HepG2 (cell line): Measurements from ENCODE around the gene RTEL1. TPM values are rescaled to one million over a fixed set of nuclear protein-coding genes. Genes with fewer than 3 reads are reported as not detected.

Source experiments
- ASH2L ChIP-seq: fragments of 300-600, 200-600 bp; sonication (generic); IDR thresholded peaks from 2 replicates; pipeline ENCODE4 v1.7.0; 2017; ENCODE audit warnings: low read depth, mild to moderate bottlenecking, moderate library complexity, mixed read lengths, low read length; ENCODE audit not compliant: insufficient read length
- CEBPB ChIP-seq: IDR thresholded peaks from 2 replicates; pipeline ENCODE4 v1.6.1; 2011; ENCODE audit warnings: low read depth, low read length, improper control_type of control experiment, borderline replicate concordance
- FOSL1 ChIP-seq: sonication (generic); formaldehyde crosslinking; IDR thresholded peaks from 2 replicates; pipeline ENCODE4 v1.9.0; 2021; ENCODE audit warnings: missing genetic modification reagents, borderline replicate concordance
- NFE2 ChIP-seq: sonication (generic); formaldehyde crosslinking; IDR thresholded peaks from 2 replicates; pipeline ENCODE4 v1.4.0; 2020; ENCODE audit warnings: missing genetic modification reagents
- NFYB ChIP-seq: sonication (generic); formaldehyde crosslinking; IDR thresholded peaks from 2 replicates; pipeline ENCODE4 v1.4.0; 2020; ENCODE audit warnings: missing genetic modification reagents
- POLR2G ChIP-seq: fragments of 200-400 bp; formaldehyde crosslinking; IDR thresholded peaks from 2 replicates; pipeline ENCODE4 v1.6.1; 2018; ENCODE audit warnings: mild to moderate bottlenecking, low read depth, low read length, moderate library complexity
- RXRA ChIP-seq: sonication (generic); formaldehyde crosslinking; IDR thresholded peaks from 2 replicates; pipeline ENCODE4 v1.5.1; 2020; ENCODE audit warnings: missing genetic modification reagents
- SALL2 ChIP-seq: sonication (generic); formaldehyde crosslinking; IDR thresholded peaks from 2 replicates; pipeline ENCODE4 v1.8.1; 2023; ENCODE audit warnings: mild to moderate bottlenecking, missing genetic modification reagents, inconsistent platforms
- SP140L ChIP-seq: sonication (generic); formaldehyde crosslinking; IDR thresholded peaks from 2 replicates; pipeline ENCODE4 v1.4.0; 2020; ENCODE audit warnings: missing genetic modification reagents, borderline replicate concordance
- STAT5B ChIP-seq: sonication (generic); formaldehyde crosslinking; IDR thresholded peaks from 2 replicates; pipeline ENCODE4 v1.4.0; 2020; ENCODE audit warnings: missing genetic modification reagents
- SYNCRIP ChIP-seq: fragments of 200-400 bp; formaldehyde crosslinking; IDR thresholded peaks from 2 replicates; pipeline ENCODE4 v1.6.1; 2018; ENCODE audit warnings: mild to moderate bottlenecking, low read depth, low read length; ENCODE audit not compliant: insufficient read depth
- TBL1XR1 ChIP-seq: fragments of 150-350 bp; IDR thresholded peaks from 2 replicates; pipeline ENCODE4 v1.6.1; 2014; ENCODE audit warnings: borderline replicate concordance, low read length; ENCODE audit not compliant: partially characterized antibody
- ZBTB46 ChIP-seq: sonication (generic); formaldehyde crosslinking; IDR thresholded peaks from 2 replicates; pipeline ENCODE4 v1.4.0; 2020; ENCODE audit warnings: mild to moderate bottlenecking, missing genetic modification reagents, borderline replicate concordance
- ZNF484 ChIP-seq: sonication (generic); formaldehyde crosslinking; IDR thresholded peaks from 2 replicates; pipeline ENCODE4 v1.5.1; 2020; ENCODE audit warnings: mild to moderate bottlenecking, low read depth, missing genetic modification reagents, borderline replicate concordance
- ZNF558 ChIP-seq: sonication (generic); formaldehyde crosslinking; IDR thresholded peaks from 2 replicates; pipeline ENCODE4 v1.9.0; 2022; ENCODE audit warnings: mild to moderate bottlenecking, missing genetic modification reagents, borderline replicate concordance
- ZNF616 ChIP-seq: sonication (generic); formaldehyde crosslinking; IDR thresholded peaks from 2 replicates; pipeline ENCODE4 v1.5.0; 2020; ENCODE audit warnings: low read depth, mild to moderate bottlenecking, missing genetic modification reagents
- ZNF619 ChIP-seq: sonication (generic); formaldehyde crosslinking; IDR thresholded peaks from 2 replicates; pipeline ENCODE4 v1.4.0; 2020; ENCODE audit warnings: mild to moderate bottlenecking, missing genetic modification reagents
- polyA plus RNA-seq, 8 experiments: library from polyadenylated mRNA; depleted of rRNA in 3 of 8; stranded (reverse) in 7 of 8; unstranded in 1 of 8; fragments of >200 nt; fragmentation: Illumina TruSeq in 4 of 8; extraction: Trizol in 4 of 8; gene quantifications; 2 replicates each; pipeline versions ENCODE4 v1.2.1 to v1.2.3, GENCODE V29; 2011 to 2016; ENCODE audit warnings: low read depth in 4 of 8, missing spikeins in 1 of 8, mixed read lengths in 1 of 8; ENCODE audit not compliant: insufficient read depth in 1 of 8
- total RNA-seq, 5 experiments: library from RNA; depleted of rRNA; stranded (reverse); fragments of >200 nt; fragmentation: Illumina TruSeq; extraction: Trizol; gene quantifications; 2 replicates each; pipeline ENCODE4 v1.2.3, GENCODE V29; 2016; ENCODE audit warnings: low read depth in 1 of 5
- TF ChIP-seq, protein P1 (sequence below): sonication (generic); formaldehyde crosslinking; IDR thresholded peaks from 2 replicates; pipeline ENCODE4 v1.5.0; 2020; ENCODE audit warnings: mild to moderate bottlenecking, missing genetic modification reagents, borderline replicate concordance
- TF ChIP-seq, protein P2 (sequence below): sonication (generic); formaldehyde crosslinking; IDR thresholded peaks from 2 replicates; pipeline ENCODE4 v1.5.1; 2020; ENCODE audit warnings: mild to moderate bottlenecking, missing genetic modification reagents, borderline replicate concordance

Gene RTEL1
- total and polyA plus RNA-seq, 2 of the 13 experiments (the other 11 are each of a cell fraction or from before 2014, with no cell fraction given): 21.8 to 36.4 TPM

GRCh38 chr20:63657937-63658748 is at the start of gene RTEL1 (continued):
- TF ChIP-seq, protein P1, sequence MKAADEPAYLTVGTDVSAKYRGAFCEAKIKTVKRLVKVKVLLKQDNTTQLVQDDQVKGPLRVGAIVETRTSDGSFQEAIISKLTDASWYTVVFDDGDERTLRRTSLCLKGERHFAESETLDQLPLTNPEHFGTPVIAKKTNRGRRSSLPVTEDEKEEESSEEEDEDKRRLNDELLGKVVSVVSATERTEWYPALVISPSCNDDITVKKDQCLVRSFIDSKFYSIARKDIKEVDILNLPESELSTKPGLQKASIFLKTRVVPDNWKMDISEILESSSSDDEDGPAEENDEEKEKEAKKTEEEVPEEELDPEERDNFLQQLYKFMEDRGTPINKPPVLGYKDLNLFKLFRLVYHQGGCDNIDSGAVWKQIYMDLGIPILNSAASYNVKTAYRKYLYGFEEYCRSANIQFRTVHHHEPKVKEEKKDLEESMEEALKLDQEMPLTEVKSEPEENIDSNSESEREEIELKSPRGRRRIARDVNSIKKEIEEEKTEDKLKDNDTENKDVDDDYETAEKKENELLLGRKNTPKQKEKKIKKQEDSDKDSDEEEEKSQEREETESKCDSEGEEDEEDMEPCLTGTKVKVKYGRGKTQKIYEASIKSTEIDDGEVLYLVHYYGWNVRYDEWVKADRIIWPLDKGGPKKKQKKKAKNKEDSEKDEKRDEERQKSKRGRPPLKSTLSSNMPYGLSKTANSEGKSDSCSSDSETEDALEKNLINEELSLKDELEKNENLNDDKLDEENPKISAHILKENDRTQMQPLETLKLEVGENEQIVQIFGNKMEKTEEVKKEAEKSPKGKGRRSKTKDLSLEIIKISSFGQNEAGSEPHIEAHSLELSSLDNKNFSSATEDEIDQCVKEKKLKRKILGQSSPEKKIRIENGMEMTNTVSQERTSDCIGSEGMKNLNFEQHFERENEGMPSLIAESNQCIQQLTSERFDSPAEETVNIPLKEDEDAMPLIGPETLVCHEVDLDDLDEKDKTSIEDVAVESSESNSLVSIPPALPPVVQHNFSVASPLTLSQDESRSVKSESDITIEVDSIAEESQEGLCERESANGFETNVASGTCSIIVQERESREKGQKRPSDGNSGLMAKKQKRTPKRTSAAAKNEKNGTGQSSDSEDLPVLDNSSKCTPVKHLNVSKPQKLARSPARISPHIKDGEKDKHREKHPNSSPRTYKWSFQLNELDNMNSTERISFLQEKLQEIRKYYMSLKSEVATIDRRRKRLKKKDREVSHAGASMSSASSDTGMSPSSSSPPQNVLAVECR (CRISPR knock-in tag): peak; percentile 99
- no peak; the same call in 1 of the 2 replicates for TF ChIP-seq ZNF484 (CRISPR knock-in tag)
- TF ChIP-seq ZNF558: peak; percentile 52; the same call in 1 of the 2 replicates
- no peak for TF ChIP-seq SYNCRIP
- TF ChIP-seq SALL2 (CRISPR knock-in tag): peak; percentile 100
- TF ChIP-seq NFE2: 0 out of 2 replicates have a peak, but pooled peaks have one; percentile 28
- TF ChIP-seq, protein P2, sequence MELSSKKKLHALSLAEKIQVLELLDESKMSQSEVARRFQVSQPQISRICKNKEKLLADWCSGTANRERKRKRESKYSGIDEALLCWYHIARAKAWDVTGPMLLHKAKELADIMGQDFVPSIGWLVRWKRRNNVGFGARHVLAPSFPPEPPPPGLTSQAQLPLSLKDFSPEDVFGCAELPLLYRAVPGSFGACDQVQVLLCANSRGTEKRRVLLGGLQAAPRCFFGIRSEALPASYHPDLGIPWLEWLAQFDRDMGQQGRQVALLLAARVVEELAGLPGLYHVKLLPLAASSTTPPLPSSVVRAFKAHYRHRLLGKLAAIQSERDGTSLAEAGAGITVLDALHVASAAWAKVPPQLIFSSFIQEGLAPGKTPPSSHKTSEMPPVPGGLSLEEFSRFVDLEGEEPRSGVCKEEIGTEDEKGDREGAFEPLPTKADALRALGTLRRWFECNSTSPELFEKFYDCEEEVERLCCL (CRISPR knock-in tag): 0 out of 2 replicates have a peak, but pooled peaks have one; percentile 6
- TF ChIP-seq POLR2G: peak; percentile 92
- peak; percentile 75 for TF ChIP-seq NFYB (CRISPR knock-in tag)
- TF ChIP-seq ZNF619 (CRISPR knock-in tag): no peak; the same call in 1 of the 2 replicates
- peak; percentile 96; the same call in 1 of the 2 replicates for TF ChIP-seq STAT5B (CRISPR knock-in tag)
- peak; percentile 86; the same call in 1 of the 2 replicates for TF ChIP-seq ZBTB46 (CRISPR knock-in tag)
- TF ChIP-seq RXRA (CRISPR knock-in tag): peak; percentile 74; the same call in 1 of the 2 replicates
- peak; percentile 54; the same call in 1 of the 2 replicates for TF ChIP-seq FOSL1 (CRISPR knock-in tag)
- no peak for TF ChIP-seq TBL1XR1
- peak; percentile 69; the same call in 1 of the 2 replicates for TF ChIP-seq SP140L
- TF ChIP-seq ASH2L: peak; percentile 100
- TF ChIP-seq CEBPB: no peak
- TF ChIP-seq ZNF616 (CRISPR knock-in tag): peak; percentile 69
